ENCODE data around the gene PROM1. TPM values are rescaled to one million over a fixed set of nuclear protein-coding genes. Genes with fewer than 3 reads are reported as not detected.

The PROM1 gene
- total RNA-seq, 2 donors from 2014 or later, result 23.7 to 24.6 TPM

DNA sequence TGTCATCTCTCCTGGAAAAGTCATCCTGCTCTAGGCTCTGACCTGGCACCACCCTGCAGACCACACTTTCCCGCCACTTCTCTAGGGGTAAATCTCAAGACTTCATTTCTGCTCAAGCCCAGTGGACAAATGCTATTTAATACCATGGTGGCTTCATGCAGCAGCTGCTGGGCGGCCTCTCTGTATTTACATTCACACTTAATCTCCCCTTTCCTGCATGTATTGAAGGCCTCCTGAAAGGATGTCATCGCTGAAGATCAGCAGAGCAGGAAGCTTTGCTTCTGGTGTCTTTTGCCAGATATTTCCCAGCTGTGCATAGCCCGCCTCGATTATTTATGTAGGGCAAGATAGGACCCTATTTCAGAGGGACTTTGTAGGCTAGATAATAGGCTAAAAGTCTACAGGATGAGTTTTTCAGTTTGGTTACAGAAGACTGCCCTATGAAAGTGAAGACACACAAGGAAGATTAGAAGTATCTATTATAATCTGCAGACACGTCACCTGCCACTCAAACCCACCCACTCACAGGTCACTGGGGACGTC is 17.2 kb downstream of the PROM1 start:
- WGBS, 2 donors, result 69 to 70% methylated on average over 7 of the region's 7 CpGs
- no peak for DNase-seq
- peaks cover 11% of the 10 kb centered on the region for H3K4me1 ChIP-seq
- H3K4me3 ChIP-seq, result no peak overlapping the region
- no peaks in the 10 kb centered on the region for H3K36me3 ChIP-seq (replicated peaks in 1 of 2; ENCODE audit: insufficient read depth in 1 of 2, low read depth in 2 of 2)
- intact Hi-C loops (cut with DNase I), result no loop called here
- no peaks in the 10 kb centered on the region for H3K27me3 ChIP-seq
- no peaks in the 10 kb centered on the region for H3K9me3 ChIP-seq
- ATAC-seq, result no peak
- peak overlapping the region in 3 of 4 donors; percentile 72 to 73 (median 73) for H3K27ac ChIP-seq
- TF ChIP-seq, protein P1, sequence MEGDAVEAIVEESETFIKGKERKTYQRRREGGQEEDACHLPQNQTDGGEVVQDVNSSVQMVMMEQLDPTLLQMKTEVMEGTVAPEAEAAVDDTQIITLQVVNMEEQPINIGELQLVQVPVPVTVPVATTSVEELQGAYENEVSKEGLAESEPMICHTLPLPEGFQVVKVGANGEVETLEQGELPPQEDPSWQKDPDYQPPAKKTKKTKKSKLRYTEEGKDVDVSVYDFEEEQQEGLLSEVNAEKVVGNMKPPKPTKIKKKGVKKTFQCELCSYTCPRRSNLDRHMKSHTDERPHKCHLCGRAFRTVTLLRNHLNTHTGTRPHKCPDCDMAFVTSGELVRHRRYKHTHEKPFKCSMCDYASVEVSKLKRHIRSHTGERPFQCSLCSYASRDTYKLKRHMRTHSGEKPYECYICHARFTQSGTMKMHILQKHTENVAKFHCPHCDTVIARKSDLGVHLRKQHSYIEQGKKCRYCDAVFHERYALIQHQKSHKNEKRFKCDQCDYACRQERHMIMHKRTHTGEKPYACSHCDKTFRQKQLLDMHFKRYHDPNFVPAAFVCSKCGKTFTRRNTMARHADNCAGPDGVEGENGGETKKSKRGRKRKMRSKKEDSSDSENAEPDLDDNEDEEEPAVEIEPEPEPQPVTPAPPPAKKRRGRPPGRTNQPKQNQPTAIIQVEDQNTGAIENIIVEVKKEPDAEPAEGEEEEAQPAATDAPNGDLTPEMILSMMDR (IDR thresholded peaks at IDR 0.05), result no peak
- no peak for TF ChIP-seq POLR2A (IDR thresholded peaks at IDR 0.05)

DNA sequence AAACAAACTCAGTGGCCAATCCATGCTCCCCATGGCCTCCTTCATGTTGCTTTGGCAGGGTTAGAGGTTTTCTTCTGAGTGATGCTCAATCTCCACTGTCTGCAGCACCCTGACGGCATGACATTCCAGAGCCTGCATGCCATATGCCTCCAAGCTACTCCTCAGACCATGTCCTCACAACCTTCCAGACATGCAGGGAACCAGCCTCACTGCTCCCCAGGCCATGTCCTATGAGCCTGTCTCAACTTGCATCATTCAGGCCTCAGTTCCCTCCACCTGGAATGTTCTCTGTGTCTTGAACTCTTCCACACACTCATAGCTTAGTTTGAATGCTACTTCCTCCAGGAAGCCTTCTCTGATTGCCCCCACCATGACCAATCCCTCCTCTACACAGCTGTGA is 18.8 kb downstream of the PROM1 start:
- Histone ChIP-seq H3K4me1 (peaks cover 11% of the 10 kb centered on the region), H3K36me3 (replicated peaks in 1 of 2; ENCODE audit: insufficient read depth in 1 of 2, low read depth in 2 of 2) (no peaks in the 10 kb centered on the region), H3K4me3 (no peak overlapping the region), H3K27ac (no peak overlapping the region), H3K27me3 (no peaks in the 10 kb centered on the region), H3K9me3 (no peaks in the 10 kb centered on the region)
- TF ChIP-seq POLR2A (IDR thresholded peaks at IDR 0.05), result no peak
- TF ChIP-seq, protein P1 (IDR thresholded peaks at IDR 0.05), result no peak
- intact Hi-C loops (cut with DNase I), result no loop called here
- 100% methylated on average over 1 of the region's 1 CpG for WGBS, 2 donors
- ATAC-seq (no peak), DNase-seq (no peak)

- H3K36me3 ChIP-seq (replicated peaks in 1 of 2; ENCODE audit: insufficient read depth in 1 of 2, low read depth in 2 of 2), result no peaks in the 10 kb centered on the region
- no peak overlapping the region for H3K27ac ChIP-seq
- intact Hi-C loops (cut with DNase I), result no loop called here
- DNase-seq (no peak), ATAC-seq (no peak)
- TF ChIP-seq POLR2A (IDR thresholded peaks at IDR 0.05), result no peak
- TF ChIP-seq, protein P1 (IDR thresholded peaks at IDR 0.05), result no peak
- no peaks in the 10 kb centered on the region for H3K9me3 ChIP-seq
- no peak overlapping the region for H3K4me3 ChIP-seq
- WGBS, 2 donors, result 85 to 92% methylated on average over 2 of the region's 2 CpGs
- H3K27me3 ChIP-seq, result no peaks in the 10 kb centered on the region
- peaks cover 7% of the 10 kb centered on the region for H3K4me1 ChIP-seq
Observed at GRCh38 chr4:16062601-16063000, 21.2 kb downstream of the PROM1 start.

DNA sequence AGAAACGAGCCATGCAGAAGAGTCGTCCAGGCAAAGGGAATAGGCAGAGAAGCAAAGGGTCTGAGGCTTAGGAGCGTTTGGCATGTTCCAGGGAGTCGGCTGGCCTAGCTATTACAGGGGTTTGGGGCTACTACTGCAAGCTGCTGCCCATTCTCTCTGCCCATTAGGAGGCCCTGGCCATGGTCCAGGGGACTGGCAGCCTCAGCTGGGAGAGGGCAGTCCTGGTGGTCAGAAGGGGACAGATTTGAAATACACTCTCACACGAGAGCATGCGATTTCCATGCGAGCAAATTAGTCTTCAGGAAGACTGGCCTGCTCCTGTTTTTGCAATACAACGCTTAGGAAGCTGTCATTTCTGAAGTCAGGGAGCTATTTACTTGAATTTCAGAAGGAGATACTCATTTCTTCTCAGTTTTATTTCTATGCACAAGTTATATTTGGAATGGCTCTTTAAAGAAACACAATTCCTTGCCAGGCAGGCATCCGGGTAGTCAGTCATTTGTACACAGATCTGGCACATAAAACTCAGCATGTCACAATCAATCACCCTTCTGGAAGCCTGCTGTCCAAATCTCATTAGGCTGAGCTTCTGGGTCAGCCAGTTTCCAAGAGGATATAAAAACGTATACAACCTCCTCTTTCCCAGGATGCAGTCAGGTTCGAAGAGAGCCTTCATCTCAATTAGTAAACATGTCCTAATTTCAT is 27.0 kb downstream of the PROM1 start:
- no peak overlapping the region for H3K4me3 ChIP-seq
- H3K4me1 ChIP-seq, result peaks cover 15% of the 10 kb centered on the region
- peak; percentile 33 for ATAC-seq
- no peaks in the 10 kb centered on the region for H3K27me3 ChIP-seq
- peak overlapping the region in 3 of 4 donors; percentile 29 to 46 (median 34) for H3K27ac ChIP-seq
- DNase-seq, result peak in 3 of 4 donors; percentile 7 to 44 (median 29)
- intact Hi-C loops (cut with DNase I), result no loop called here
- no peaks in the 10 kb centered on the region for H3K36me3 ChIP-seq (replicated peaks in 1 of 2; ENCODE audit: insufficient read depth in 1 of 2, low read depth in 2 of 2)
- 28 to 32% methylated on average over 11 of the region's 11 CpGs for WGBS, 2 donors
- H3K9me3 ChIP-seq, result no peaks in the 10 kb centered on the region
- TF ChIP-seq, protein P1 (IDR thresholded peaks at IDR 0.05), result no peak
- TF ChIP-seq POLR2A (IDR thresholded peaks at IDR 0.05), result no peak

Measured in body of pancreas (tissue), 4 donors.